Cardiac septum (tissue), 1 donor: ENCODE measurements around the gene TRPM1. TPM values are rescaled to one million over a fixed set of nuclear protein-coding genes. Genes with fewer than 3 reads are reported as not detected.

ENCODE experiments used
- DNase-seq: peaks from one replicate; pipeline ENCODE4 v3.0.0-alpha.2; 2020; ENCODE audit warnings: low spot score
- intact Hi-C: fragments of 100-400 bp; cut with DNase I; formaldehyde crosslinking; loops from one replicate; pipeline ENCODE4 v1.14.0; 2022
- total RNA-seq: library from RNA; stranded (reverse); fragmentation: NEBNext Ultra II Directional; extraction: Animal tissue kit (Norgen Biotek cat#: 25700); gene quantifications from one replicate; pipeline ENCODE4 v1.2.1, GENCODE V29; 2021
- donor health status: DM: no; HTN: no; CAD: no.

The TRPM1 gene
- total RNA-seq, 1 donor from 2014 or later = not detected

- intact Hi-C loops = loop anchor here (5.0 to 10.0 kb wide), 3 partner anchors 70 to 402 kb away; partner anchors contain the start of gene KLF13
- DNase-seq = no peak
Measured at GRCh38 chr15:30992249-30992864, 109.2 kb downstream of the TRPM1 start.

DNA sequence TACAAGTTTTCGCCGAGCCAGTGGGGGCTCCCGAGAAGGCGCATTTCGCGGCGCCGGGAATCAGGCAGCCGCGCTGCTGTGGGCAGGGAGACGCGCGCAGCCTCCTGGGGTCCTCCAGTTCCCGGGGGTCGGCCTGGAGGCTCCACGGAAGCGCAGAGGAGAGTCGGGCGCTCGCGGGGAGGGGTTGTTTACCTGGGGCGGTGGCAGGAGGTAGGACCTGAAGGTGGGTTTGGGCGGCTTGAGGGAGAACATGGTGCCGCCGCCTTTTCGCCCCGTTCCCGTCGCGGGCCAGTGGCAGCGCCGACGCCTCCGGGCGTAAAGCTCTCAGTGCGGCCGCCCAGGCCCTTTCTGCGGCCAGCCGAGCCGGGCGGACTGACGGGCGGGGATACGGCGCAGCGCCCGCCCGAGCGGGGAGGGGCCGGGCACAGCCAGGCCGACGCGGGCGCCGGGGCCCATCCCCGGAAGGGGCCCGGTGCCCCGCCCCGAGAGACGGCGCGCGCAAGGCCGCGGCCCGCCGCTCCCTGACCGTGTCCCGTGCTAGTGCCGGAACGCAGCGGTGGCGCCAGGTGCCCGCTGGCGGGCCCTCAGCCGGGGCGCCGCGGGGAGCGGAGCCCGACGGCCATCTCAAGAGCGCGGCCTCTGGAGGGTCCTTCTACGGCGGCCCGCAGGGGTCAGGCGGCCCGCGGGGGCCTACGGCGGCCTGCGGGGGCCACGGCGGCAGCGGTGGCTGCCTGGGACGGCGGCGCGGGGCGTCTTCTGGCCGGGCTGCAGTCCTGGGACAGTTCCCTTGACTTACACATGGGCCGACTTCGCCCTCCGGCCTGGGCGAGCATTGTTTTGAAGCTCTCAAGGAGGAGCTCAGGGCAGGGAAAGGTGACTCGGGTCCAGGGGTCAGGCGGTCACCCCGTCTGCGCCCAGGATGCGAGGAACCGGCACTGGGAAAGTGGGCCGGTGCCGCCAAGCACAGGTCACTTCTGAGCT lies 110.0 kb downstream of the TRPM1 start, which contains the start of gene MTMR10:
TSS of gene MTMR10 (minus strand) at position 374 of the 981 bp plus-strand sequence. CDS start at position 252, 122 bp downstream.
- peak; percentile 88 for DNase-seq
- intact Hi-C loops = loop anchor here (1.0 to 10.0 kb wide), 4 partner anchors 69 to 403 kb away; partner anchors contain the start of genes FAN1 and KLF13

- intact Hi-C loops = loop anchor here (1.0 to 10.0 kb wide), 4 partner anchors 68 to 404 kb away; partner anchors contain the start of genes FAN1 and KLF13
- peak; percentile 74 for DNase-seq
Measured at GRCh38 chr15:30990446-30991254, 110.9 kb downstream of the TRPM1 start.

DNA sequence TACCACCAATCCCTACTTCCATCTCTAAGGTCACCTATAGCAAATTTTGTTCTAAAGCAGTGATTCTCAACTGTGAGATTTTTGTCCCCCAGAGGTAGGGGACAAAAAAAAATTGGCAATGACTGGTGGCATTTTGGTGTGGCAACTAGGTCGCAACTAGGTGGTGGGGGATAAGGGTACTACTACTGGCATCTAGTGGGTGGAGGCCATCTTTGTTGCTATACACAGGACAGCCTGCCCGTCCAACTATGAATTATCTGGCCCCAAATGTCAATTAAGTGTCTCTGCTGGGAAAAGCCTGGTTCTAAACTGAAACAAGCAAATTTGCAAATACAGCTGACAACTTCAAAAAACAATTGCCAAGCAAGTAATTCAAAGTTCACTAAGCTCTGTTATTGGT lies 111.5 kb downstream of the TRPM1 start:
- DNase-seq = no peak
- intact Hi-C loops = loop anchor here (5.0 to 10.0 kb wide), 3 partner anchors 68 to 405 kb away; partner anchors contain the start of gene KLF13

DNA sequence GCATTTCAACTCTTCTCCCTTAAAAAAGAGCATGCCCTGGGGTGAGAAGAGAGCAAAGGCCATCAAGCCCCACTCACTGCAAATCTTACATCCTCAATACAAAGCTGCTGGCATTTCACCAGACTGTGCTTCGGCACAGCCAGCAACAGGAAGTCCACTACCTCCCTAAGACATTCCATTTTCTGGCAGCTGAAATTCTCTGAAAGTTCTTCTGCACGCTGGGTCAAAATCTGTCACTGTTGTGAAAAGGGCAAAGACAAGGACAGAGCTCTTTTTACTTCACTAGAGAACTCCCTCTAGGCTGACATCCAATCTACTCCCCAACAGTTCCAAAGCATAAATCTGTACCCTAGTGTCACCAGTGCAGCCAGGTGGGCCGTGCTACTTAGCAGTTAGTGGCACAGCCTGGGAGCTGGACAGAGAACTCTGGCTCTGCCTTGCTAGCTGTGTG lies 116.4 kb downstream of the TRPM1 start:
- intact Hi-C loops = loop anchor here (10.0 kb wide), 1 partner anchor 500 kb away; no protein-coding TSS in a partner anchor
- DNase-seq = no peak

GRCh38 chr15:30984542-30984941 lies 117.0 kb downstream of the TRPM1 start:
- DNase-seq = no peak
- intact Hi-C loops = loop anchor here (10.0 kb wide), 1 partner anchor 500 kb away; no protein-coding TSS in a partner anchor

- intact Hi-C loops = loop anchor here (10.0 kb wide), 1 partner anchor 501 kb away; no protein-coding TSS in a partner anchor
- no peak for DNase-seq
Measured at GRCh38 chr15:30984118-30984517, 117.4 kb downstream of the TRPM1 start.

DNA sequence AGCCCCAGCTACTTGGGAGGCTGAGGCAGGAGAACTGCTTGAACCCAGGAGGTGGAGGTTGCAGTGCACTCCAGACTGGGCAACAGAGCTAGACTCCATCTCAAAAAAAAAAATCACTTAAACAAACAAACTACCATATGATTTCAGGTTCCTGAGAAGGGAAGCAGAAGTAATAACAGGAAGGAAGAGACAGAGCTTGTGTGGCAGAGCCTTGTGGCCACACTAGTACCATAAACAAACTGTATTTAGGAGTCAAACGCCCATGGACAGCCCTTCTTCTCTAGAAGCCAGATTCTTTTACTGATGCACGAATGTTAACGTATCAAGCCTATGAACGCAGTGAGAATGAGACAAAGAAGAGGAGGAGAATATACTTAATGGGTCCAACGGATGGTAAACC lies 122.1 kb downstream of the TRPM1 start:
- intact Hi-C loops = no loop called here
- no peak for DNase-seq

DNA sequence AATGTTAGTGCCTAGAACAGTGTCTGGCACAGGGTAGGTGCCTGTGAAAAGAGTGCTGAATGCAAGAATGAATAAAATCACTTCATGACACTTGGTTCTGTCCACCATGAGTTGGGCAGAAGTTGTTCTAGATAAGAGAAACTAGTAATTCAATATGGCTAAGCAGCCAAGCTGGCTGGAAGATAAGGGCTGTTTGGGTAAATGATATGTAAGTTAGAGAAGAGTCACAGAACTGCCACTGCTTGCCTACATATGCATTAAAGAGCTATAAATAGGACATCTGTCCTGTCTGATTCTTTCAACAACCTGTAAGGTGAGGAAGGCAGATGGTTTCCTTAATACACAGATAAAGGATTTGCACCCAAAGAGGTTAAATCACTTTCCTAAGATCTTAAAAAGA lies 123.2 kb downstream of the TRPM1 start:
- no peak for DNase-seq
- intact Hi-C loops = no loop called here

DNA sequence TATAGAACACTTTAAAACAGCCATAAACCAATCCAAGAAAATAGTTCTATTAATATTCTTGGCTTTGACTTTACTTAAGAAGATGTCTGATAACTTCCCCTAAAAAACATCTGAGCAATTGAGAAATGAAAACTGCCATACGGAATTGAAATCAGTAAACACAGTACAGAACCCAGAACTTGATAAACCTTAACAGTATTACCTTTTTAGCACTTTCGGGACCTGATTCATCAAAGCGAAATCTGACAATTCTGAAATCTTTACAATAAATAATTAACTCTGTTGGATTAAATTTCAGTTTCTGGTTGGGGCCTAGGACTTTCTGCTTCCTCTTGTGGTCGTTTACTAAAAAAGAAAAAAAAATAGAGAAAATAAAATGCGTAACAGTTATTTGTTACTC lies 127.4 kb downstream of the TRPM1 start:
- intact Hi-C loops = loop anchor here (5.0 kb wide), 1 partner anchor 47 kb away; no protein-coding TSS in a partner anchor
- DNase-seq = no peak

- DNase-seq = no peak
- intact Hi-C loops = loop anchor here (5.0 kb wide), 1 partner anchor 46 kb away; no protein-coding TSS in a partner anchor
Measured at GRCh38 chr15:30973379-30973778, 128.1 kb downstream of the TRPM1 start.

- no peak for DNase-seq
- intact Hi-C loops = loop anchor here (5.0 kb wide), 1 partner anchor 42 kb away; no protein-coding TSS in a partner anchor
Measured at GRCh38 chr15:30969724-30970123, 131.8 kb downstream of the TRPM1 start.

GRCh38 chr15:30963681-30964080 lies 137.8 kb downstream of the TRPM1 start:
- DNase-seq = no peak
- intact Hi-C loops = no loop called here

- DNase-seq = no peak
- intact Hi-C loops = no loop called here
Measured at GRCh38 chr15:30962659-30963058, 138.9 kb downstream of the TRPM1 start.

- intact Hi-C loops = no loop called here
- DNase-seq = no peak
Measured at GRCh38 chr15:30962079-30962478, 139.4 kb downstream of the TRPM1 start.

- DNase-seq = no peak
- intact Hi-C loops = loop anchor here (5.0 kb wide), 1 partner anchor 36 kb away; no protein-coding TSS in a partner anchor
Measured at GRCh38 chr15:30958219-30958618, 143.3 kb downstream of the TRPM1 start.

DNA sequence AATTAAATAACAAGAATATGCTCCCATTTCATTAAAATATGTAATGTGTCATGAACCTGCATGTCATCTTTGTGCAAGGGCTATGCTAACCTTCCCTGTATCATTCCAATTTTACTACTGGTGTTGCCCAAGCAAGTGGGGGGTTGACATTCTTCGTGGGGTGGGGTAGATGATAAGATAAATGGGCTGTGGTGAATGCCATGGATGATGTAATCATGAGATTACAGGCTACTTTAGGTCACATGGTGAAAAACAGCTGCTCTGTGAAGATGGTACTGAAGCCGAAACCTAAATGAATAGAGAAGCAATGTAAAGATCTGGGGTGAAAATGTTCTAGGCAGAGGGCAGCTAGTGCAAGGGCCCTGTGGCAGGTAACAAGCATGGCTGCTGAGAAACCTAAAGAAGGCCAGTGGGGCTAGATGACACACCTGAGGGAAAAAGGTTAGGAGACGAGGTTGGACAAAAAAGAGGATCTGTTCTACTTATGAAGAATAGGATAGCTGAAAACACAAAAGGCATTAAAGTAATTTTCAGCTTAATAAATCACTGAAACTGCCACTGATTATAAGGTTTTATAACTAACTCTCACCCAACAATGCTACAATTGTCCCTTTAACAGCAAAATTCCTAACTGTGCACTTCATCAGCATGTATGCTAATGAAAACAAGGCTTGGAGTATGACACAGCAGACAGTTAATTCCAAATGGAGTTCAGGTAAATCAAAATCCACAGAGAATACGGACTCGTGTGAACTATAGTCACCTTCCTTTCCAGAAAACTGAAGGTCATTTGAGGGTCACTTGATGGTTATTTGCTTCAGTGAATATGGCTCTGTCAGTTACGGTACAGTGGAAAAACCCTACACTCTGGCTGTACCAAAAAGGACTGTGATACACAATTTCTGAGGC lies 145.1 kb downstream of the TRPM1 start:
- DNase-seq = no peak
- intact Hi-C loops = loop anchor here (5.0 kb wide), 1 partner anchor 34 kb away; no protein-coding TSS in a partner anchor

- DNase-seq = no peak
- intact Hi-C loops = loop anchor here (5.0 kb wide), 1 partner anchor 32 kb away; no protein-coding TSS in a partner anchor
Measured at GRCh38 chr15:30954674-30955073, 146.9 kb downstream of the TRPM1 start.
